ENCODE measurements around the gene CARD11.
"Not testable (repeated sequence)": the region's sequence is repeated elsewhere in the genome, so short reads cannot be mapped to it uniquely, and the experiment has no call there.

Gene CARD11

GRCh38 chr7:3021825-3022224, 21.8 kb downstream of the CARD11 start:
- no peak for DNase-seq (ENCODE audit: low read depth in 3 of 3, low spot score in 1 of 3)

GRCh38 chr7:3021224-3021623, 22.4 kb downstream of the CARD11 start:
- DNase-seq (ENCODE audit: low read depth in 3 of 3, low spot score in 1 of 3) = not testable (repeated sequence)

GRCh38 chr7:3020416-3020815, 23.3 kb downstream of the CARD11 start:
- no peak for DNase-seq (ENCODE audit: low read depth in 3 of 3, low spot score in 1 of 3)

- no peak for DNase-seq (ENCODE audit: low read depth in 3 of 3, low spot score in 1 of 3)
These were observed 23.9 kb downstream of the CARD11 start for GRCh38 chr7:3019801-3020200.

GRCh38 chr7:3013975-3014792, 29.5 kb downstream of the CARD11 start:
- no peak for DNase-seq (ENCODE audit: low read depth in 3 of 3, low spot score in 1 of 3)

- DNase-seq (ENCODE audit: low read depth in 3 of 3, low spot score in 1 of 3) = no peak
These were observed 32.3 kb downstream of the CARD11 start for GRCh38 chr7:3011211-3011852.

GRCh38 chr7:3010161-3010560, 33.5 kb downstream of the CARD11 start:
- DNase-seq (ENCODE audit: low read depth in 3 of 3, low spot score in 1 of 3) = no peak

- no peak for DNase-seq (ENCODE audit: low read depth in 3 of 3, low spot score in 1 of 3)
These were observed 34.6 kb downstream of the CARD11 start for GRCh38 chr7:3009086-3009485.

GRCh38 chr7:3008386-3008785, 35.3 kb downstream of the CARD11 start:
- no peak for DNase-seq (ENCODE audit: low read depth in 3 of 3, low spot score in 1 of 3)

GRCh38 chr7:3007696-3008095, 36.0 kb downstream of the CARD11 start:
- DNase-seq (ENCODE audit: low read depth in 3 of 3, low spot score in 1 of 3) = no peak

- no peak for DNase-seq (ENCODE audit: low read depth in 3 of 3, low spot score in 1 of 3)
These were observed 38.4 kb downstream of the CARD11 start for GRCh38 chr7:3005257-3005656.

- no peak for DNase-seq (ENCODE audit: low read depth in 3 of 3, low spot score in 1 of 3)
These were observed 39.7 kb downstream of the CARD11 start for GRCh38 chr7:3003936-3004335.

- DNase-seq (ENCODE audit: low read depth in 3 of 3, low spot score in 1 of 3) = no peak
These were observed 41.0 kb downstream of the CARD11 start for GRCh38 chr7:3002631-3003030.

GRCh38 chr7:3000566-3000965, 43.1 kb downstream of the CARD11 start:
- no peak for DNase-seq (ENCODE audit: low read depth in 3 of 3, low spot score in 1 of 3)

GRCh38 chr7:2999078-2999500, 44.6 kb downstream of the CARD11 start:
- no peak for DNase-seq (ENCODE audit: low read depth in 3 of 3, low spot score in 1 of 3)

- DNase-seq (ENCODE audit: low read depth in 3 of 3, low spot score in 1 of 3) = no peak
These were observed 46.7 kb downstream of the CARD11 start for GRCh38 chr7:2997014-2997413.

GRCh38 chr7:2996141-2996540, 47.5 kb downstream of the CARD11 start:
- no peak for DNase-seq (ENCODE audit: low read depth in 3 of 3, low spot score in 1 of 3)

GRCh38 chr7:2993868-2994267, 49.8 kb downstream of the CARD11 start:
- no peak for DNase-seq (ENCODE audit: low read depth in 3 of 3, low spot score in 1 of 3)

- no peak for DNase-seq (ENCODE audit: low read depth in 3 of 3, low spot score in 1 of 3)
These were observed 50.3 kb downstream of the CARD11 start for GRCh38 chr7:2993396-2993795.

GRCh38 chr7:2990949-2991470, 52.7 kb downstream of the CARD11 start:
- DNase-seq (ENCODE audit: low read depth in 3 of 3, low spot score in 1 of 3) = no peak

GRCh38 chr7:2986561-2986960, 57.1 kb downstream of the CARD11 start:
- no peak for DNase-seq (ENCODE audit: low read depth in 3 of 3, low spot score in 1 of 3)

GRCh38 chr7:2985866-2986265, 57.8 kb downstream of the CARD11 start:
- no peak for DNase-seq (ENCODE audit: low read depth in 3 of 3, low spot score in 1 of 3)
